H1 (cell line): ENCODE data around the gene RAD54L.

ENCODE experiments used
- CEBPB ChIP-seq: IDR thresholded peaks from 2 replicates; pipeline ENCODE4 v1.6.1; 2012; ENCODE audit warnings: low read depth, low read length
- EP300 ChIP-seq, 2 experiments: IDR thresholded peaks; 1 replicate in 1 of 2; 2 replicates in 1 of 2; pipeline ENCODE4 v1.6.1; 2011 to 2012; ENCODE audit warnings: low read depth in 2 of 2, low read length in 2 of 2, mild to moderate bottlenecking in 2 of 2, borderline replicate concordance in 1 of 2, inconsistent platforms in 1 of 2, moderate library complexity in 1 of 2
- RNF2 ChIP-seq: fragments of 200-900, 300-1000 bp; sonication (generic); IDR thresholded peaks from 2 replicates; pipeline ENCODE4 v1.7.1; 2016; ENCODE audit warnings: borderline replicate concordance, low read depth, mild to moderate bottlenecking, antibody characterized with exemption, low read length; ENCODE audit not compliant: poor library complexity, severe bottlenecking; ENCODE audit errors: missing control alignments
- TCF12 ChIP-seq: IDR thresholded peaks from 2 replicates; pipeline ENCODE4 v1.6.1; 2011; ENCODE audit warnings: low read depth, mild to moderate bottlenecking, low read length
- TF ChIP-seq, protein P1 (sequence below), 3 experiments: IDR thresholded peaks; 1 replicate in 2 of 3; 2 replicates in 1 of 3; pipeline versions ENCODE4 v1.5.1 to v1.6.1; 2011; ENCODE audit warnings: low read length in 3 of 3, mild to moderate bottlenecking in 3 of 3, inconsistent platforms in 2 of 3, low read depth in 1 of 3, moderate library complexity in 1 of 3; ENCODE audit not compliant: insufficient read depth in 1 of 3; ENCODE audit errors: control extremely low read depth in 1 of 3

DNA sequence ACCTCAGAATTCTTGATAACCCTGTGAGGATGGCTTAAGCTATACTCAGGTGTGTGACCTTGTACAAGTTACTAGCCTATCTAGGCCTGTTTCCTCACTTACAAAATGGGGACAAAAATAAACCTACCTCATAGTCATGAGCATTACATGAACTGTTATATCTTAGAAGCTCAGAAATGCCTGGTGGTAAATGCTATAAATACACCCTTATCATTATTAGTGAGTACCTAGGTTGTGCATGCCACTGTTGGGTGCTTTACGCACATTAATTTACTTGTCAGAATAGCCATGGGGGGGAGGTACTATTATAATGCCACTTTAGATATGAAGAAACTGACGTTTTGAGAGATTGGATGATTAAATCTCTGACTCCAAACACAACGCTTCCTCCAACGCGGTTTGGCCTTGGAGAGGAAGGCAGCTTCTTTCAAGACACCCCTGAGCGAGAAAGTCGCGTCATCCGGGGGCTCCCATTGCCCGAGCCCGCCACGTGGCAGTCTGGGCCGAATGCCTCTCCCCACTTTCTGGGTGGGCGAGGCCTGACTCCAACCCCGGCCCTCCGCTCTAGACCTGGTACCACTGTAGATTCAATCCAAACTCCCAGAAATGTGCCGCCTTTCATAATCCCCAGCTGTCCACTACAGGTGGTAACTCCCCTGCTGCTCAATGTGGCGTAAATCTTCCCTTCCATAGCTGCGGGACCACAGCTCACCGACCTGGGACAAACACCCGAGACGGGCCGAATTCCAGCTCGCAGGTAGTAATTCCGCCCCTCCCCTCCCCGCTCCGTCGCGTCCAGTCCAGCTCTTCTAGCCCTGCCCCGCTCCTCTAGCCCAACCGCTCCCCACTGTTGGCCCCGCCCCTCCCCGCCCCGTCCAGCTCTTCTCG, 771 bp upstream of the RAD54L start:
- TF ChIP-seq EP300 (IDR thresholded peaks at IDR 0.05; ENCODE audit: borderline replicate concordance in 1 of 2, low read depth in 2 of 2, low read length in 2 of 2) (no peak), RNF2 (no peak), TCF12 (0 out of 2 replicates have a peak, but pooled peaks have one; percentile 59), CEBPB (no peak)
- TF ChIP-seq, protein P1, sequence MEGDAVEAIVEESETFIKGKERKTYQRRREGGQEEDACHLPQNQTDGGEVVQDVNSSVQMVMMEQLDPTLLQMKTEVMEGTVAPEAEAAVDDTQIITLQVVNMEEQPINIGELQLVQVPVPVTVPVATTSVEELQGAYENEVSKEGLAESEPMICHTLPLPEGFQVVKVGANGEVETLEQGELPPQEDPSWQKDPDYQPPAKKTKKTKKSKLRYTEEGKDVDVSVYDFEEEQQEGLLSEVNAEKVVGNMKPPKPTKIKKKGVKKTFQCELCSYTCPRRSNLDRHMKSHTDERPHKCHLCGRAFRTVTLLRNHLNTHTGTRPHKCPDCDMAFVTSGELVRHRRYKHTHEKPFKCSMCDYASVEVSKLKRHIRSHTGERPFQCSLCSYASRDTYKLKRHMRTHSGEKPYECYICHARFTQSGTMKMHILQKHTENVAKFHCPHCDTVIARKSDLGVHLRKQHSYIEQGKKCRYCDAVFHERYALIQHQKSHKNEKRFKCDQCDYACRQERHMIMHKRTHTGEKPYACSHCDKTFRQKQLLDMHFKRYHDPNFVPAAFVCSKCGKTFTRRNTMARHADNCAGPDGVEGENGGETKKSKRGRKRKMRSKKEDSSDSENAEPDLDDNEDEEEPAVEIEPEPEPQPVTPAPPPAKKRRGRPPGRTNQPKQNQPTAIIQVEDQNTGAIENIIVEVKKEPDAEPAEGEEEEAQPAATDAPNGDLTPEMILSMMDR (IDR thresholded peaks at IDR 0.05; ENCODE audit: control extremely low read depth in 1 of 3, insufficient read depth in 1 of 3, low read depth in 1 of 3, low read length in 3 of 3): no peak
